Measurements from ENCODE around the gene RAB3GAP1.
"Not testable (repeated sequence)": the region's sequence is repeated elsewhere in the genome, so short reads cannot be mapped to it uniquely, and the experiment has no call there.

Gene RAB3GAP1

DNA sequence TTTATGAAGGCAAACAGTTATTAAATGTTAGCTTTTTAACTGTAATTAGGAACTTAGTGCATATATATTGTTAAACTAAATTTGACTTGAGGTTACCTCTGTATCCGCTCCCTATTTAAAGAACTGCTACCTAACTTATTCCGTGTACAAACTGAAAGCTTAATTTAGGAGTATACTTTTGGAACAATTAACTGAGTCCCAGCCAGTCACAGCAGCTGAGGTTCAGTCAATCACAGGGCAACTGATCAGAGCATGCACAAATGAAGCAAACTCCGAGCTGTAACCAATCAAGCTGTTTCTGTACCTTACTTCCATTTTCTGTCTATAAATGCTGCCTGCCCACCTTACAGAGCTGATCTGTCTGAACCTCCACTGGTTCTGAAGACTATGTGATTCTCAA is 61.2 kb downstream of the RAB3GAP1 start:
- DNase-seq: no peak

DNA sequence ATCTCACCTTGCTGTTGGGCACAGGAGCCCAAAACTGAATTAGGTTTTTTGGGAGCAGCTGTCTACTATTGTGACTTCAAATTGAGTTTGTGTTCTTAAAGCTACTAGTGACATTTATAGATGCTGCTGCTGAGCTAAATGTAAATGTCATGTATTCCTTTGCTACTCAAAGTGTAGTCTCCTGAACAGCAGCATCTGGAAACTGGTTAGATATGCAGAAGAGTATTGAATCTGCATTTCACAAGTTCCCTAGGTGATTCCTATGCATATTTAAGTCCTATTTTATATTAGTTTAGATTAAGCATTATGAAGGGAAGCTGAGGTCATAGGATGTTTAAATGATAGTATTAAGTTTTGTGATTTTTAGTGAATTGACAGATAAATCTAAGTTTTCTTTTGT is 67.5 kb downstream of the RAB3GAP1 start:
- DNase-seq: no peak

DNA sequence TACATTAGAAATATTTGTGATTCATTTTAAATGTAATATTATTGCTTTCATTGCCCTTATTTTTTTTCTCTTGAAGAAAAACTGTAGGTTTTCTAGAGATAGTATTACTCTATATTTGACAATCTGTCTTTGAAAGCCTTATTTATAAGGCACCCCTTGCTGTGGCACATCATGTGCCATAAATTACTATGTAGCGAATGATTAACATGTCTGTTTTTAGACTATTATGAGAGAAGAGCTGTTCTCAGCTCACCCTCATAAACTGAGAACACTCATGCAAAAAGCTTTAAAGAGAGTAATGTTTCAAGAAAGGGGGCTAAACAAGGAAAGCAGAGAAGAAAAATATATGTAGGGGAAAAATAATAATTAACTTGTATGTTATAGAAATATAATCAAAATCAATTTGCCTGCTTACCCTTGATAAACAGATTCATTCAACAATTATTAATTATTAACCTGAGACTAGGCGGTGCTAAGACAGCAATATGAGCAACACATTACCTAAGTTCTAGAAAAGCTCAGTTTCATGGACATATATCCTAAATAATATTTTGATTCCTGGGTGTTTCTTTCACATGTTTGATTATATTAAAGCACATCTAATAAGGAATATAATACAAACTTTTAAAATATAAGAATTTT is 69.0 kb downstream of the RAB3GAP1 start:
- no peak for DNase-seq

DNA sequence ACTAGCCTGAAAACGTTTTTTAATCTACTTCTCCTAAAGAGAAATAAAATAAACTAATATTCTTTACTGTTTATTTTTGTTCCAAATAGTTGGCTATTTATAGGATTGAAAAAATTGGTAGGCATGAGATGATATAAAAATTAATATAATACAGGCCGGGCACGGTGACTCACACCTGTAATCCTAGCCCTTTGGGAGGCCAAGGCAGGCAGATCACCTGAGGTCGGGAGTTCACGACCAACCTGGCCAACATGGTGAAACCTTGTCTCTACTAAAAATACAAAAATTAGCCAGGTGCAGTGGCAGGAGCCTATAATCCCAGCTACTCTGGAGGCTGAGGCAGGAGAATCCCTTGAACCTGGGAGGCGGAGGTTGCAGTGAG is 69.6 kb downstream of the RAB3GAP1 start:
- DNase-seq: not testable (repeated sequence)

DNA sequence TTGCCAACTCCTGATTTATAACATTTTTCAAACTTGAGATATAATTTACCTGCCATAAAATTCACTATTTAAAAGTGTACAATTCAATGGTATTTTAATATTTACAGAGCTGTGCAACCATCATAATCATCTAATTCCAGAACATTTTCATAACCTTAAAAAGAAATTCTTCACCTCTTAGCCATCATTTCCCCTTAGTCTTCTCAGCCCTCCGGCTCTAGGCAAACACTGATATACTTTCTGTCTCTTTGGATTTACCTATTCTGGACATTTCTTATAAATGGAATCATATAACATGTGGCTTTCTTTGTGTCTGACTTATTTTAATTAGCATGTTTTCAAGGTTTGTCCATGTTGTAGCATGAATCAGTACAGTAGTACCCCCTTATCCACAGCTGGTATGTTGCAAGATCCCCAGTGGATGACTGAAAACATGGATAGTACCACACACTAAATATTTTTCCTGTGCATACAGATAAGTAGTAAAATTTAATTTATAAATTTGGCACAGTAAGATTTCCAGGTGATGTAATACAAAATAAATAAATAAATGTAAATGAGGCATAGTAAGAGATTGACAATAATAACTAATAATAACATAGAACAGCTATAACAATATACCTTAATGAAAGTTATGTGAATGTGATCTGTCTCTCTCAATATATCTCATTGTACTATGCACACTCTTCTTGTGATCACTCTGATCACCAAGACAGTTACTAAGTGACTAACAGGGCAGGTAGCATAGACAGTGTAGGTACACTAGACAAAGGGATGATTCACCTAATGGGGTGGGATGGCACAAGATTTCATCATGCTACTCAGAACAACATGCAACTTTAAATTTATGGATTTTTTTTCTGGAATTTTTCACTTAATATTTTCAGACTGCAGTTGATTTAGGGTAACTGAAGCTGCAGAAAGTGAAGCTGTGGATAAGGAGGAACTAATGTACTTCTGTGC is 73.1 kb downstream of the RAB3GAP1 start:
- DNase-seq: no peak

DNA sequence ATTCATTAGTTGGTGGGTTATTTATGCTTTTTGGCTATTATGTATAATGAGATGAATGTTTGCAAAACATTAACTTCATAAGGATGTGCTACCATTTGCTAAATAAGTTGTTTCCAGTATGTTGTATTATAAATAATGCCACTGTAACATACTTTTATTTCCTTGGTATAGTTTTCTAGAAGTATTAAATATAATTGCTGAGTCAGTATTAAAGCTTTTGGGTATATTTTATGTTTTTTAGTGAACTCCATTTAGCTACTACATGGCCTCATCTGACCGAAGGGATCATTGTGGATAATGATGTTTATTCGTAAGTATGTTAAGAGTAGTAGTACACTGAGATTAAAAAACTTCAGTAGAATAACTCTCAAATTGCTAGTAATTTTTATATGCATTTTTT is 73.8 kb downstream of the RAB3GAP1 start:
- DNase-seq: no peak

DNA sequence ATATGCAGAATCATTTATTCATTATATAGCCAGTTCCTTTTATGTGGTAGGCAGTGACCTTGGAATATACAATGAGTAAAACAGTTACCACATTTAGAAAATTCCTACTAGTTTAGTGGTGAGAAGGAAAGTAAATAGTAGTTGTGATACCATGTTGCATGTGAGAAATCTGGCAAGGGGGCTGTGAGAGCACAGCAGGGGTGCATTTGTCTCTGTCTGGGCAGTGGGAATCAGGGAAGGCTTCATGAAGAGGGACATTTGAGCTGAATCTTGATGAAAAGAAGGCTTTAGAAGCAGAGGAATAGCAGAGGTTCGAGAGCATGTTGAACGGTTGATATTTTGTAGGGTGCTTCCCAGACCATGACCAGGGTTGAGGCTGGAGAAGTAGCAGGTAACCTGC is 78.7 kb downstream of the RAB3GAP1 start:
- no peak for DNase-seq

DNA sequence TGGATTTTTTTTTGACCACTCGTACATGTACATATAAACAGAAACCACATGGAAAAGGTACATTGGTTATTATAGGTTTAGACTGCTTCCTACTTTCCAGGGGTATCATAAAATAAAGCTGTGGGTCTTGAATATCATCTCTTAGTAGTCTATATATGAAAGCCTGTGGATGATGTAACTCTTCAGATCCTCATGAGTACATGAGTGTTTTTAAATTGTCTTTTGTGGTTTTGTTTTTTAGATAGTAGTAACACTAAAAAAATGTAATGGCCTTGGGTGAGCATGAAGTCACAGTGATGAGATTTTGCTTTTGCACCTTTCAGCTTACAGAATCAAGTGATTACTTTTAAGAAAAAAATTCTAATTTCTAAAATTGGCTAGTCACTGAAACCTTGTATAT is 80.2 kb downstream of the RAB3GAP1 start:
- no peak for DNase-seq

DNA sequence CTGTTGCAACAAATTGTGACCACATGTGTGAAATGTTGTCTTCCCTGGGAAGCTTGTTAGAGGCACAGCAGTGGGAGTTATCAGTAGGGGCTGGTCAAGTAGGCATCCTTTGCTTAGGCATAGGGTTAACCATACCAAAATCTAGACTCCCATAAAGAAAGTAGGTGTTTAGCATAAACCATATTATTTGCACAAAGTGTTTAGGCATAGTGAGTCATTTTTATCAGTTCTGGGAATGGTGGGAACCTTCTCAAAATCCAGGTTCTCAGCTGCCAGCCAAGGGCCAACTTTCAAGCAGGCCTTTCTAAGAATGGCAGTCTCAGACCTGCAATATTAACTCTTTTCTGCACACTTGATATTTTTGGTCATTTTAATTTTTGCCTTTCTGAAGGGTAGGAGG is 88.5 kb downstream of the RAB3GAP1 start:
- DNase-seq: no peak

DNA sequence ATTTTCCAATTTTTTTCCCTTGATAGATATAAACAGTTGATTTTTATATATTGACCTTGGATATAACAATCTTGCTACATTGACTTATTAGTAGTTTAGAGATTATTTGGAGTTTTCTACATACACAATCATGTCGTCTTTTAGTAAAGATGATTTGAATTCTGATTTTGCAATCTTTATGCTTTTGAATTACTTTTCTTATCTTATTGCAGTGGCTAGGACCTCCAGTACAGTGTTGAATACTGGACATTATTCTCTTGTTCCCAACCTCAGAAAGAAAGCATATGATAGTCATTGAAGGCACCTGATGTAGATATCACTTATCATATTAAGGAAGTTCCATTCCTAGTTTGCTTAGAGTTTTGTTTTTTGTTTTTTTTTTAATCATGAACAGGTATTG is 90.2 kb downstream of the RAB3GAP1 start:
- no peak for DNase-seq

DNA sequence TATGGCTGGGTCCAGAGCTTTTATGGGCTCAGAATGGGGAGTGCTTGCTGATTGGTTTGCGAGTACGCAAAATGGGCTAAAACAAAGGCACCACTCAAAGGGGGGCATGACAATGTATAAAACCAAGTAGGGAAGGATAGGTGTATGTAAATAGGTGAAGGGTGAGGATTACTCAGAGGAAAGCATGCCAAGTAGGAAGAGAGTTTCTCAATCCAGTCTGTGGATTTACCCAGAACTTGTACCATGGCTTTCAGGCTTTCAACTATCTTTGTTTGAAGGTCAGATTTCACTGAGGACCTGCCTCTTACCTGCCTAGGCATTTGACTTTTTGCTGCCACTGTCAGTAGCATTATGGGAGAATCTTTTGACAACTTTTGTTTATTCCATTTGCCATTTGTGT is 92.3 kb downstream of the RAB3GAP1 start:
- DNase-seq: no peak

DNA sequence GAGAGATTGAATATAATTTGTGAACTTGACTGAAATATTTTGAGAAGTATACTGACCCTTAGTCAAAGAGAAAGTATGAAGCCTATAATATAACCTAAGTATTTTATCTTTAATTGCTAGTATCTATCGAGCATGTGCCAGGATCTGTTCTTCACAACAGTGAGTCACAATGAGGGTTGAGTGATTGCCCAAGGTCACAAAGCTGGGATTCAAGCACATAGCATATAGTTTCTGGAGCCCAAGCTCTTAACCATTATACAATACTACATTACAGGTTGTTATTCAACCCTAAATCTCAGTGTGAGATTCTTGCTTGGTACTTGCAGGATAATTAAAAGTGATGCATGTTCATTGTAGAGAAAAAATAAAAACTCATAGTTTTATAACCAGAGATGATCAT is 97.2 kb downstream of the RAB3GAP1 start:
- DNase-seq: no peak

DNA sequence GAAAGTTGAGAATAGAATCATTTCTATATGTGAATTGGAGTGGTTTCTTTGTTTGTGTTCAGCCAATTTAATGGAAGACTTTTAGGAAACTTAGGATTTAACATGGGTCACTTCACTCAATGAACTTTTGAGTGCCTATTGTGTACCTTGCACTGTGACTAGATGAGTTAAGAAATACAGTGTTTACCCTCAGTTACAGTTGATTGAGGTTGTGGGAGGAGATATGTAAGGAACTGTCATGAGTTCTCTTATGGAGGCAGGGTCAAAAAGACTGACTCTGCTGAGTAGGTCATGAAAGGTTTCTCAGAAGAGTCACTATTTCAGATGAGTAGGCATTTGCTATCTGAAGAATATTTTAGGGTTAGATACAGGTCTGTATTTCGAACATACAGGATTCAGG is 98.6 kb downstream of the RAB3GAP1 start:
- no peak for DNase-seq

DNA sequence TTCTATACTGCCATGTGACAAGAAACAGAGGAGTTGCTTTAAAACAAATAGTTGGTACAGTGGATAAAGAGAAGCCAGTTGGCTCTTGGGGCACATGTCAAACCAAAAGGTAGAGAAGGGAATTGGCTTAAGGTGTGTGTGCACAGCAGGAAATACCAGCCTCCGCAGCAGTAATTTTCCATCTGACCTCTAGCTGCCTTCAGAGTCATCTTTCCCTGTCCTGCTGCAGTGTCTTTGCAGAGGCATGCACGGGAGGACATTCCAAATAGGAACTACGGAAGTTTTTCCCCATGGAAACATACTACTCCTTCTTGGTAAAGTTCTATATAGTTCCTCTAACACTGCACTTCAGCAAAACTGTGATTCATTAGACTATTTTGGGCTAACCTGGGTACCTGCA is 99.5 kb downstream of the RAB3GAP1 start:
- DNase-seq: no peak

DNA sequence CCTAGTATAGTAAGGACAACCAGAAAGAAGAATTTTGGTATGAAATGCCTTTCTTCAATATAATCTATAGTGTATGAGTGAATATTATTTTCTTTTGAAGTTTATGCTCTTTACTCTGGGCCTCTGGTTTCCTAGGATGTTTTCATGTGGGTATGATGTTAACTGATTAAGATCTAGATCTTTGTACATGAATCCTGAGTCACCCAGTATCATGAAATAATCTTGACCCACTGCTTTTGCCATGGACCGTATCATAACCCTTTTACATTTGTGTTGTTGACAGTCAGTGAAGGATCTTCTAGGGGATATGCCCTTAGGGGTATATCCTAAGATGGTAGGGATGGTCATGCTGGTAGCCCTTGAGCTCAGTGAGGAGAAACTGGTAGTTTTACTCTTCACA is 100.3 kb downstream of the RAB3GAP1 start:
- no peak for DNase-seq

DNA sequence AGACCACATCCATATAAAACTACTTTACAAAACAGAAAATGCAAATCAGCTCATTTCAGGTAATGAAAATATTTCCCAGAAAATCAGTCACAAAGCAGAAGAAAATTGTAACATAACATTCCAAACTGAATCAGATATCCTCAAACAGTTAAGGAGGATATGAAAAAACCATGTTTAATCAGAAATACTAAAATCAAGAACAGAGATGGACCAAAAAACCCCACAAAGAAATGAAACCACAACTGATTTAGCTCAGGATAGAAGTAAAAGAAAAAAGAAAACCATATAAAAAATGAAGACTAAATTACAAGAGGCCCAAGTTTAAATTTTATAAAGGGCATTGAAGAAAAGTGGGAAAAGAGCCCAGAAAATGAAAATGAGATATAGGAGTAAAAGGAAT is 102.9 kb downstream of the RAB3GAP1 start:
- no peak for DNase-seq

DNA sequence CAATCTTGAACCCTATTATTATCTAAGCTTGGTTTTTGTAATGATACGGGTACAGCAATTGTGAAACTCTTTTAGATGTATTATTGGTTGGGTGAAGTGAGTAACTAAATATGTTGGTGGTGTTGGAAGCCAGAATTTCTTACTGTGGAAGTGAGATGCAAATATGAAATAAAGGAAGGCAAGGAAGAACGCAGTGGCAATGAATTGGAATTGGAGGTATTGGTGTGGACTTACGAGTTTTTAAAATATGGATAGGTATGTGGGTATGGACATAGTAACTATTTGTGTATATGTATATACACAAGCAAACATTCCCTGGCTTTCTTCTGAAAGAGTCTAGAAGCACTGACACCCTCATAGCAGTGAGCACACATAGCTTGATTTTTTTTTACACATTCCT is 105.8 kb downstream of the RAB3GAP1 start:
- DNase-seq: no peak

DNA sequence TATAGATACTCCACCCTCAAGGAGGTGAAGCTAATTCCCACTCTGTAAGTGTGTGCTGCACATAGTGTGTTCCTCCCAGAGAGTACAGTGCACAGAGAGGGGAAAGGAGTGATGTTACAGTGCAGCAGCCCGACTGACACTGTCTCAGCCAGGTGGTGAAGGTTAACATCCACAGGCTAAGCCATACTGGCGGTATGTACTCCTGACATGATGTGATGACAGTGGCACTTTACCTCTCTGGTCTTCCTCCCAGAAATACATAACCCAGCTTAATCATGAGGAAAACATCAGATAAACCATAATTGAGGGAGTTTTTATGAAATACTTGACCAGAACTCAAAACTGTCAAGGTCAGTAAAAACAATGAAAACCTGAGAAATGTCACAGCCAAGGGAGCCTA is 107.1 kb downstream of the RAB3GAP1 start:
- no peak for DNase-seq

DNA sequence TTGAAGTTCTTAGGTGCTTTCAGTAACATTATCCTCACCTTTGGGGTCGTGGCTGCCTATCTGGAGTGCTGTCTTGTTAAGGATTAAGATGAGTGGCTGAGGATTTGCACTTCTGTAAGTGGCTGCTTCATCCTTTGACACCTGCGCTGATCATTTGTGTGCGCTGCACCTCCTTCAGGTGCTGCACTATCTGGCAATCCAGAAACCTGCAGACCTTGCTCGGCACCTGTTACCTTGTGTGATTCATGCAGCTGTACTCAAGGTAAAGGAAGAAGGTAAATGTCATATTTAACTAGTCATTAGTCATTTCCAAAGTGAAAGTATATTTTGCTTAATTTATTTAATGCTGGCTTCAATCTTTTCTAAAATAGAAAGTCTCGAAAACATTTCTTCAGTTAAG is 110.3 kb downstream of the RAB3GAP1 start:
- peak; percentile 17 for DNase-seq

DNA sequence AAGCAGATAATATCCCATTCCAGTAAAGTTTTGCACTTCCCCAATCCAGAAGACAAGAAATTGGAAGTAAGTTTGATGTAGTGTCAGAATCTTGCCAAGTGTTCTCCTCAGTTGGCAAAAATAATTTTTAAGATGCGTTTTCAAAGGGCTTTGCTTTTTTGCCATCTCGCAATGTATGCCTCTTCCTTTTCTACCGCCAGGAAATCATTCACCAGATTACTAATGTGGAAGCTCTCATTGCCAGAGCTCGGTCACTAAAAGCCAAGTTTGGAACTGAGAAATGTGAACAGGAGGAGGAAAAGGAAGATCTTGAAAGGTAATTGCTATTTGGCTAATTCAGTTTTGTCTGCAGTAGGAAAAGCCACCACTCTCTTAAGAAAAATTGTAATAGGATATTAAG is 110.7 kb downstream of the RAB3GAP1 start:
- DNase-seq: no peak

DNA sequence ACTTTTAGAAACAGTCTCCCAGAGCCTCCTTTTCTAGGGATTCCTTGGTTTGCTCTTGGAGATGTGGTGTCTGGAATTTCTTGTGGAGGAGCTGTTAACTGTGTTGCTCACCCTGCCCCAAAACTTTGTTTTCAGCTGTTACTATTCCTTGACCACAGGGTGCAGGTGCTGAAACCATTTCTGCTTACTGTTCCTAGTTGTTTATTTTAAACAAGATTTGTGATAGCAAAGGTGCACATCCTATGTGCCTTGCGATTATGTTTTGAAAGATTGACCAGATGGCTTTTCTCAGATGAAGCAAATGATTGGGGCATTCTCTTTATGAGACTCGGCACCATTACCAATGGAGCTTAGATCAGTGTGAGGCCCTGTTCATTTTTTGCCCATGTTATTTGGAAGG is 111.2 kb downstream of the RAB3GAP1 start:
- no peak for DNase-seq

DNA sequence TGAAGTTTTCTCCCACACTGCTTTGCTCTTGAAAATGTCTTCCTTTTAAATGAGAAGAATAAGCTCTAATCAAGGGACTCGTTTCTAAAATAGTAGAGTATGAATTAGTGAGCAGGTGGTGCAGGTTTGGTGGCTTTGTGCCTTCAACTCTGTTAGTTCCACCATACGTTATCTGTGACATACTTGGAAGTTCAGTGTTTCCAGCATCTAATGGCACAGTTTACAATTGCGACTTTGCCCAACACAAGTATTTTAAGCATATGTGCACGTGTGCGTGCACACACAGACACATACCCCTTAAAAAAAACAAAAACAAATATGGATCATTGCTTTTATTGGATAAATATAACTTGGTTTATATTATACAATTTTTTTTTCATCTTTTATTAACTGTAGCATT is 111.8 kb downstream of the RAB3GAP1 start:
- DNase-seq: no peak

DNA sequence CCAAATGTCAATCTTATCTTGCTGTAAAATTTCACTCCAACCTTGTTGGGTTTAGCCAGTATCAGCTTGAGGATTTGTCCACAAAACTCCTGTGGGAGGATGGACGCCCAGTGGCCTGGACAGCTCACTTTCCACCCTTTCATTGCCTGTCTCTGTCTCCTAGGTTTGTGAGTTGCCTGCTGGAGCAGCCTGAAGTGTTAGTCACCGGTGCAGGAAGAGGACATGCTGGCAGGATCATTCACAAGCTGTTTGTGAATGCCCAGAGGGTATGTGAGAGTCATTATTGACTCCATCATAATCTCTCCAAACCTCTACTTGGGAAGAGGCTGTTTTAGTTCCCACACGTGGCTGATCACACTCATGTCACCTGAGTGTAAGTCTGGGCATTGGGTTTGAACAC is 112.3 kb downstream of the RAB3GAP1 start:
- DNase-seq: no peak

DNA sequence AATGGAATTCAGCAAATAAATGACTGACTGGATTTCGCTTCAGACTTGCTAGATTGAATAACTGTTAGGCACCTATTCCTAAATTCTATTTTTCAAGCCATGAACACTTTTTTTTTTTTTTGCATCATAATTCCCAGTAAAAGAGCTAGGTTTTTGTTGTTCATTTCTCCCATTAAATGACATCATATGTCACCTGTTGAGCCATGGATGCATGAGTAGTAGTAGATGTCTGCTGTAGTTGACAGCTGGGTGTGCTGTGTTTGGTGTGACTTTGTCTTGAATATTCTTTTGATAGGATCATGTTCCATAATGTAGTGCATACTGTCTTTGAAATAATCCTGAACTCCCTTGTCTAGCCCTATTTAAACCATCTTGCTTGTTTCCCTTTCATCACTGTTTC is 115.2 kb downstream of the RAB3GAP1 start:
- no peak for DNase-seq

All from NCI-H524 treated with DMSO at 0.1 percent for 48 hours (cell line).